ENCODE results near the gene ARIH2. TPM values are rescaled to one million over a fixed set of nuclear protein-coding genes. Genes with fewer than 3 reads are reported as not detected.

The ARIH2 gene
- total and polyA plus RNA-seq, 2 donors (not counting 3 experiments of a cell fraction or from before 2014, with no cell fraction given) = 59.7 to 85.5 TPM

DNA sequence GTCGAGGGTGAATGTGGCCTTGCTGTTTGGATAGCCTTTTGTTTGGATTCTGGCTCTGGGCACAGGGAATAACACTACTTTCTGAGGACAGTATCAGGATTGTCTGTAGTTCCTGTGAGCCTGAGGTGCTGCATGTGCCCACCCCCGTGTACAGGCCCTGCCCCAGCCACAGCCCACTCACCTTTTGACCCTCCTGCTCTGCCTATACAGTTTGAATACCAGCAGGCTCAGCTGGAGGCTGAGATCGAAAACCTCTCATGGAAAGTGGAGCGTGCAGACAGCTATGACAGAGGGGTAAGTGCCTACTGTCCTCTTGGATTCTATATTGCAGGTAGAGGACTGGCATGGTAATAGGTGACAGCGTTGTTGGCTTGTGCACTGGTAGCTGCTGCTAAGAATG lies 64.0 kb downstream of the ARIH2 start:
- Histone ChIP-seq H4K20me1 (replicated peaks; ENCODE audit: control insufficient read depth, extremely low read depth, insufficient read depth, low read length) (no peaks in the 10 kb centered on the region), H2AFZ (ENCODE audit: low read depth, low read length) (no peak overlapping the region), H3K9ac (replicated peaks; ENCODE audit: extremely low read depth, insufficient read depth, low read length) (no peak overlapping the region), H3K36me3 (ENCODE audit: control insufficient read depth in 2 of 2, extremely low read depth in 1 of 2, insufficient read depth in 2 of 2, low read length in 2 of 2) (peaks cover 26 to 36% of the 10 kb centered on the region in 2 experiments), H3K79me2 (ENCODE audit: control insufficient read depth, insufficient read depth, low read length) (no peaks in the 10 kb centered on the region), H3K4me1 (ENCODE audit: control insufficient read depth, extremely low read depth, insufficient read depth, low read length) (peaks cover 4% of the 10 kb centered on the region), H3K27me3 (ENCODE audit: control insufficient read depth in 2 of 2, insufficient read depth in 2 of 2, low read length in 2 of 2) (no peaks in the 10 kb centered on the region), H3K4me3 (replicated peaks in 1 of 3; ENCODE audit: insufficient read depth in 1 of 3, low read depth in 1 of 3, low read length in 3 of 3) (no peak overlapping the region), H3K4me2 (ENCODE audit: insufficient read depth, low read length) (no peak overlapping the region), H3K9me3 (replicated peaks; ENCODE audit: control insufficient read depth, insufficient read depth, low read length) (no peaks in the 10 kb centered on the region), H3K9me1 (replicated peaks; ENCODE audit: control insufficient read depth, extremely low read depth, insufficient read depth, low read length) (no peaks in the 10 kb centered on the region), H3K27ac (ENCODE audit: insufficient read depth, low read depth, low read length) (no peak overlapping the region)
- no TSS peak for BruUV-seq (replicated peaks)
- no peak for TF ChIP-seq POLR2AphosphoS5 (IDR thresholded peaks at IDR 0.05; ENCODE audit: insufficient read depth, low read depth, low read length)
- ChIA-PET POLR2A (no interaction called here), CTCF (no interaction called here)
- no peak for FAIRE-seq
- DNase-seq (ENCODE audit: low read depth, low spot score) = no peak
- intact Hi-C loops (cut with micrococcal nuclease) = no loop called here
- dilution Hi-C loops (cut with MboI; ENCODE audit: extremely low pct_ligation_motif_present, low sequenced_read_pairs) = no loop called here

- intact Hi-C loops (cut with micrococcal nuclease) (no loop called here), dilution Hi-C loops (cut with MboI; ENCODE audit: extremely low pct_ligation_motif_present, low sequenced_read_pairs) (no loop called here)
- Histone ChIP-seq H3K4me2 (ENCODE audit: insufficient read depth, low read length) (no peak overlapping the region), H2AFZ (ENCODE audit: low read depth, low read length) (no peak overlapping the region), H3K9me3 (replicated peaks; ENCODE audit: control insufficient read depth, insufficient read depth, low read length) (no peaks in the 10 kb centered on the region), H3K36me3 (ENCODE audit: control insufficient read depth in 2 of 2, extremely low read depth in 1 of 2, insufficient read depth in 2 of 2, low read length in 2 of 2) (peaks cover 22 to 35% of the 10 kb centered on the region in 2 experiments), H3K4me3 (replicated peaks in 1 of 3; ENCODE audit: insufficient read depth in 1 of 3, low read depth in 1 of 3, low read length in 3 of 3) (no peak overlapping the region), H3K27ac (ENCODE audit: insufficient read depth, low read depth, low read length) (no peak overlapping the region), H3K79me2 (ENCODE audit: control insufficient read depth, insufficient read depth, low read length) (no peaks in the 10 kb centered on the region), H3K4me1 (ENCODE audit: control insufficient read depth, extremely low read depth, insufficient read depth, low read length) (peaks cover 4% of the 10 kb centered on the region), H4K20me1 (replicated peaks; ENCODE audit: control insufficient read depth, extremely low read depth, insufficient read depth, low read length) (no peaks in the 10 kb centered on the region), H3K9me1 (replicated peaks; ENCODE audit: control insufficient read depth, extremely low read depth, insufficient read depth, low read length) (no peaks in the 10 kb centered on the region), H3K9ac (replicated peaks; ENCODE audit: extremely low read depth, insufficient read depth, low read length) (no peak overlapping the region), H3K27me3 (ENCODE audit: control insufficient read depth in 2 of 2, insufficient read depth in 2 of 2, low read length in 2 of 2) (no peaks in the 10 kb centered on the region)
- ChIA-PET POLR2A (no interaction called here), CTCF (no interaction called here)
- no TSS peak for BruUV-seq (replicated peaks)
- DNase-seq (ENCODE audit: low read depth, low spot score) (no peak), FAIRE-seq (no peak)
- TF ChIP-seq GATA2 (IDR thresholded peaks at IDR 0.05; ENCODE audit: insufficient read depth, insufficient read length, low read depth, low read length) (no peak), JUN (IDR thresholded peaks at IDR 0.05; ENCODE audit: borderline replicate concordance, insufficient read depth, insufficient read length, low read depth) (no peak), POLR2A (IDR thresholded peaks at IDR 0.05; ENCODE audit: low read depth, low read length) (no peak), MAX (IDR thresholded peaks at IDR 0.05; ENCODE audit: insufficient read depth, insufficient read length) (no peak), POLR2AphosphoS5 (IDR thresholded peaks at IDR 0.05; ENCODE audit: insufficient read depth, low read depth, low read length) (no peak), FOS (IDR thresholded peaks at IDR 0.05; ENCODE audit: borderline replicate concordance, insufficient read depth, low read length) (no peak), MYC (IDR thresholded peaks at IDR 0.05; ENCODE audit: low read depth, low read length) (no peak), EZH2 (IDR thresholded peaks at IDR 0.05; ENCODE audit: borderline replicate concordance, low read depth, low read length, severe bottlenecking) (no peak)
- TF ChIP-seq, protein P1, sequence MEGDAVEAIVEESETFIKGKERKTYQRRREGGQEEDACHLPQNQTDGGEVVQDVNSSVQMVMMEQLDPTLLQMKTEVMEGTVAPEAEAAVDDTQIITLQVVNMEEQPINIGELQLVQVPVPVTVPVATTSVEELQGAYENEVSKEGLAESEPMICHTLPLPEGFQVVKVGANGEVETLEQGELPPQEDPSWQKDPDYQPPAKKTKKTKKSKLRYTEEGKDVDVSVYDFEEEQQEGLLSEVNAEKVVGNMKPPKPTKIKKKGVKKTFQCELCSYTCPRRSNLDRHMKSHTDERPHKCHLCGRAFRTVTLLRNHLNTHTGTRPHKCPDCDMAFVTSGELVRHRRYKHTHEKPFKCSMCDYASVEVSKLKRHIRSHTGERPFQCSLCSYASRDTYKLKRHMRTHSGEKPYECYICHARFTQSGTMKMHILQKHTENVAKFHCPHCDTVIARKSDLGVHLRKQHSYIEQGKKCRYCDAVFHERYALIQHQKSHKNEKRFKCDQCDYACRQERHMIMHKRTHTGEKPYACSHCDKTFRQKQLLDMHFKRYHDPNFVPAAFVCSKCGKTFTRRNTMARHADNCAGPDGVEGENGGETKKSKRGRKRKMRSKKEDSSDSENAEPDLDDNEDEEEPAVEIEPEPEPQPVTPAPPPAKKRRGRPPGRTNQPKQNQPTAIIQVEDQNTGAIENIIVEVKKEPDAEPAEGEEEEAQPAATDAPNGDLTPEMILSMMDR (IDR thresholded peaks at IDR 0.05; ENCODE audit: extremely low read depth in 1 of 2, insufficient read depth in 1 of 2, low read depth in 1 of 2, low read length in 2 of 2) = no peak
These were observed 64.5 kb downstream of the ARIH2 start for GRCh38 chr3:48983096-48983495.

All from endothelial cell of umbilical vein (primary cell).